Kidney tubule cell (primary cell): ENCODE results near the gene MIPOL1.
"Not testable (repeated sequence)": the region's sequence is repeated elsewhere in the genome, so short reads cannot be mapped to it uniquely, and the experiment has no call there.

Experiments used
- DNase-seq: peaks from one replicate; pipeline ENCODE4 v3.0.0-alpha.2; 2018; ENCODE audit warnings: low spot score

Gene MIPOL1

DNA sequence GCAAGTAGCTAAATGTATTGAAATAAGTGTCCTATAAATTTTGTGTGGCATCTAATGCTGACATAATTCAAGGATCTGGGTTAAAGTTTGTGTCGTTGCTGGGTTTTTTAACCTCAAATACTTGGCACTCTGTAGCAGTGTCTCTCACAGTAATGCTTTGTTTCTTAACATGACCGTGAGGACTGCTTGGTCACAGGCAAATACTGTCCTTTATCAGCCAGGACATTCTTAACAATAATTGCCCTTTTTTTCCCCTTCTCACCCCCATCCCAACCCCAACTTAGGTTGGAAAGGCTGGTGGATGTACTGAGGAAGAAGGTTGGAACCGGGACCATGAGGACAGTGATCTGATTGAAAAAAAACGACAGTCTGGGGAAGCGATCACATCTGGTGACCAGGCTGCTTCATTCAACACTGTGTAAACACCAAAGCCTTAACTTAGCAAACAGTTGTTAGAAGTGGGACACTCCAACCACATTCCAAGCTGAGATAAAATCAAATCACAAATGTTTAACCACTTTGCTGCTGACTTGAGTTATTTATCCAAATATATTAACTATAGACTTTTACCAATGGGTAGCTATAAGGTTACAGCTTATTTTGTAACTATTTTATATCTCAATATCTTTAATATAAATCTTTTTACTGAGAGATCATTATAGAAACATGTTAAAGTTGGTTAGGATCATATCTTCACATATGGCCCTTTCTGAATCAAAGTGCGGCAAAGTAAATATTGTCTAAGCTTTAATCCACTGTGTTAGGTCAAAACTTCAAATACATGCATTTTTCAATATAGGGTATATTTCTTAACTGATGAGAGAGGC, 349.1 kb downstream of the MIPOL1 start:
- DNase-seq: no peak

DNA sequence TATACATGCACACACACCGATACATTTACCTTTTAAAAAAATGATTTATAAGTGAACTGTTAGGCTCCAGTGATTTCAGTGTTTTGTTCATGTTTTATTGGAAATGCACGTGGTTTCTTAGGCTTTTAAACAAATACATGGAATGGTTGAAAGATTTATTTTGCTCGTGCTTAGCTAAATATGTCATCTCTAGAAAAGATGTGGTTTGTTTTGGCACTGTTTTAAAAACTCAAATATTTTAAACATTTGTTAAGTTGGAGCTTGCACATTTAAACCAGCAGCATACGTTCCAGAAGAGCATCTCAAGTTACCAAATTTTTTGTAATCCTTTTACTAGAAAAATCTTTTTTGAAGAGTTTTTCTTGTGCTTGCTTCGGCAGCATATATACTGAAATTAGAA, 352.8 kb downstream of the MIPOL1 start:
- DNase-seq: no peak

DNA sequence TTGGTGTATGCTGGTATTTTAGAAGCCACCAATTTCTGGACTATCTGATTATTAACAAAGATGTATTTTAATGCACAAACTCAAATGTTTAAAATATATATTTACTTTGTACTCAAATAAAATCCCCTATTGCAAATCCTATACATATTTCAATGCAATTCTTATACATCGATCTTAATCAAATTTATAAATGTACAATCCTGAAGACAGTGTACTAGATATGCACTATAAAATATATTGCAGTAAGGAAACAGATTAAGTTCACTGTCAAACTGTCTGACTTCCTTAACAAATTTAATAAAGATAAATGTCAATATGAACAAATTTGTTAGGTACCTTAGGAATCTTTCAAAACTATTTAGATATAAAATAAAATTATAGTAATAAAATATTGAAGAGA, 353.4 kb downstream of the MIPOL1 start:
- no peak for DNase-seq

DNA sequence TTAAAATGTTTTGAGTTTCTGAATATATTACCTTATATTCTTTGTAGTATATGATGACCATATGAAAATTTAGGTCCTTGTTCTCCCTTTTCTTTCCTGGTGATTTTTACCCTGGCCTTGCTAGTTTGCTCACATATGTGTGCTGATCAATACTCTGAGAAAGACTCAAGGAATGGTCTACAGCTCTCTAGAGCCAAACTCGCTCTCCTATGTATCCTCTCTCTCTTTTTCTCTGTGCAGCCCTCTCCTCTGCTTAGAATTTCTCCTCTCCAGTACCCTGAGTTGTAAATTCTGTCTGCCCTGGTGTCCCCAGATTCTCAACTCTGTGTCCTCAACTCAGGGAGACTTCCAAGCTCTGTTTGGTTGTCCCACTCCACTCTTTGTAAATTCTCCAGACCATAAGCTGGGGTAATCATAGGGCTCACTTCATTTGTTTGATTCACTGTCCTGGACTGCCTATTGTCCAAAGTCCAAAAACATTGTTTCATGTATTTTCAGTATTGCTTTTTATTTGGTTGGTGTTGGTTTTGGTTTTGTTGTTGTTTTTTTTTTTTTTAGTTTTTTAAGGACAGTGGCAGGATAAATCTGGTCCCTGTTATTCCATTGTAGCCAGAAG, 356.3 kb downstream of the MIPOL1 start:
- no peak for DNase-seq

DNA sequence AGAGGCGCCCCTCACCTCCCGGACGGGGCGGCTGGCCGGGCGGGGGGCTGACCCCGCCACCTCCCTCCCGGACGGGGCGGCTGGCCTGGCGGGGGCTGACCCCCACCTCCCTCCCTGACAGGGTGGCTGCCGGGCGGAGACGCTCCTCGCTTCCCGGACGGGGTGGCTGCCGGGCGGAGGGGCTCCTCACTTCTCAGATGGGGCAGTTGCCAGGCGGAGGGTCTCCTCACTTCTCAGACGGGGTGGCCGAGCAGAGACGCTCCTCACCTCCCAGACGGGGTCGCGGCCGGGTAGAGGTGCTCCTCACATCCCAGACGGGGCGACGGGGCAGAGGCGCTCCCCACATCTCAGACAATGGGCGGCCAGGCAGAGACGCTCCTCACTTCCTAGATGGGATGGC, 357.9 kb downstream of the MIPOL1 start:
- not testable (repeated sequence) for DNase-seq

DNA sequence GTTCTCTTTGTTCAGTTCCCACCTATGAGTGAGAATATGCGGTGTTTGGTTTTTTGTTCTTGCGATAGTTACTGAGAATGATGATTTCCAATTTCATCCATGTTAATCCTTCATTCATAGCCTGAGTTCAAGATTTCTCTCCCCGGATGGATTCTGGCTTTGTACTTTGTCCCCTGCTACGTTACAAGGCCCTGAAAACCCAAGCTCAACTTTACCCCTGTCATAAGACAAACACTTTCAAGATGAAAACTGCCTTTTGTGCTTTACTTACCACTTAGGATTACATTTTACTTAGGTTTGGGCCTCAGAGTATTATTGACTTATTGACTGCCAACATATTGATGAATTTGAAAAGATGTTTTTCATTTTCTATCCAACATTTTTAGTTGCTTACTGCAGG, 361.0 kb downstream of the MIPOL1 start:
- no peak for DNase-seq

DNA sequence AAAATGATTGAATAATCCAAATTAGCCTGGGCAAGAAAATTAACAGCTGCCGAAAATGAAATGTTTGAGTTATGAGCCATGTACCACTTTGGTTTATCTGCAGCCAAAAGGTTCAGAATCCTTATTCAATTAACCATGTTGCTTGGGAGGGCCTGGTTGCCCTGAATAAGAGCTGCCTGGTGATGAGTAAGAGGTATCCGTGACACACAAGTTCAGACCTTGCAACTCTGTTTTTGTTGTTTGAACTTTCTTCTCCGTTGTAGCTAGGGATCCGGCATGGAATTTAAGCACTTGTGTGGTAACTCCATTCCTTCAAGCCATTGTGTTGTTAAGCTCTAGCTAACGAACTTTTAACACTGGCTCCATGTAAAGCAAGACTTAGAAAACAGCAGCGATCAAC, 361.6 kb downstream of the MIPOL1 start:
- DNase-seq: peak; percentile 14

DNA sequence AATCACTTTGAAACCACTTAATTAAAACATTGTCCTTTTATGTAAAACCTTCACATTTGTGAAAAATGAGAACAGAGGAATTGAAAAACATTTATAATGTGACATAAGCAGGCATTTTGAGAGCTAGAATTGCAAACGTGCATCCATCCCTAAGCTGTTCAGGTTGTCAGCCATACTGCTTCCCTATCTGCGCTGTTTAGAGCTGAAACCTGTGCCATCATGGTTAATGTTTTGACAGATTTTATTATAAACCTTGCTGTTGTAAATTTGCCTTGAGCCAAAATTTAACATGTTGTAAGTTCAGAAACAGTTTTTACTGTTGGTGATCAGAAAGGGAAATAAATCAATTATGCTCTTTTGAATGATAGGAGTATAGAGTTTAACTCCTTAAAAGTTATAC, 365.5 kb downstream of the MIPOL1 start:
- DNase-seq: no peak

DNA sequence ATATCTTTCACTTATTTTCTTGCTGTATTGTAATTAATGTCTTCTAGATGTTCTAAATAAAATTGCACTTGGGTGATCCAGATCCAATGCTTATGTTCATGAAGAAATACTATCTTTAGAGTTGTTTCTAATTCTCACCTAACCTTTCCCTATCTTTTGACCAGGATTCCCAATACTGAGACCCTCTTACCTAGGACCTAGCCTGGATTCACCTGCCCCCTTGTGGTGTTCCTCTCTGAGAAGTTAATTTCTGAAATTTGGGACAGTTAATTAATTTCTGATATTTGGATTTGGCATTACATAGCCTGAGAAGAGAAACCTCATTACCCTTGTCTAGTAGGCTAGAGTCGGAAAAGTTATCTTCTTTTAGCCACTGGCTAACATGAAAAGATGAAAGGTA, 367.8 kb downstream of the MIPOL1 start:
- DNase-seq: no peak

DNA sequence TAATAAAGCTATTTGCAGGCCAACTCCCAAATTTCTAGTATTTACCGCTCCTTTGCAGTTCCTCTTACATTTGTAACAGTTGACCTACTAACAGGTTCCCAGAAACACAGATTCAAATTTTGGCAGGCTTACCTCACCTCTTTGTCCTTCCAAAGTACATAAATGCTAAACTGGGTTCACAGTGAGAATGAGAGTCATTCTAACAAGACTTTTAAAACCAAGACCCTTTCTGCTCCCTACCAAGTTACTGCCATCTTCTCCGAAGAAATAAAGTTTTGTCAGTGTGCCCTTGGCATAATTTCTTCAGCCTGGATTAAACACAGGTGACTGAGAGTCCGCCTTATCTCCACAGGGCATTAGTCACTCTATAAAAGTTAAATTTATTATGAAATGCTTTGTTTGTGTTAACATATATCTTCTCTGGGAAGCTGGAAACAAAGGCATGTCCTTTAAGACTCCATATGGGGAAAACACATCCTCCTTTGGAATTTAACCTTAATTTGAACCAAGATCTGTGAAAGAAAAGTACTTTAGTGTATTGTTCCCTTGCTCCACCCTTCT, 369.2 kb downstream of the MIPOL1 start:
- DNase-seq: no peak

DNA sequence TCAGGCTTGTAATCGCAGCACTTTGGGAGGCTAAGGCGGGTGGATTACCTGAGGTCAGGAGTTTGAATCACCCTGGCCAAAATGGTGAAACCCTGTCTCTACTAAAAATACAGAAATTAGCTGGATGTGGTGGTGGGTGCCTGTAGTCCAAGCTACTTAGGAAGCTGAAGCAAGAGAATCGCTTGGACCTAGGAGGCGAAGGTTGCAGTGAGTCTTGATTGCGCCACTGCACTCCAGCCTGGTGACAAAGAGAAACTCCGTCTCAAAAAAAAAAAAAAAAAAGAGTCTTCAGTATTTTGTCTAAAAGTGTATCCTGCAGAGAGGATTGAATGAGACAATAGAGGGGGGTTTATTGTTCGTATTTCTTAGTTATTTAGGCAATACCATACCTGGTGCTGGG, 372.0 kb downstream of the MIPOL1 start:
- DNase-seq: no peak

DNA sequence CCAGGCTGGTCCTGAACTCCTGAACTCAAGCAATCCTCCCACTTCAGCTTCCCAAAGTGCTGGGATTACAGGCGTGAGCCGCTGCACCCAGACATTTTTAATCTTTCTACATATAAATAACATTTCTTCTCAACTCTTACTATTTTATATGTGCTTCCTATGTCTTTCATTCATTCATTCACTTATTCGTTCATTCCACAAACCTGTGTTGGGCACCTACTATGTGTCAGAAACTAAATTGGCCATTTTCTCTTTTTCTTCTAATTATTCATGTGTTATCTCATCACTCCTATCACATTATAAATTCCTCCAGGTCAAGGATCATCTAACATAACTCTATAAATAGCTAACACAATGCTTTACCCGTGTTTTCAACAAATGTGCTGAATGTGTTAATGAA, 373.7 kb downstream of the MIPOL1 start:
- DNase-seq: no peak

DNA sequence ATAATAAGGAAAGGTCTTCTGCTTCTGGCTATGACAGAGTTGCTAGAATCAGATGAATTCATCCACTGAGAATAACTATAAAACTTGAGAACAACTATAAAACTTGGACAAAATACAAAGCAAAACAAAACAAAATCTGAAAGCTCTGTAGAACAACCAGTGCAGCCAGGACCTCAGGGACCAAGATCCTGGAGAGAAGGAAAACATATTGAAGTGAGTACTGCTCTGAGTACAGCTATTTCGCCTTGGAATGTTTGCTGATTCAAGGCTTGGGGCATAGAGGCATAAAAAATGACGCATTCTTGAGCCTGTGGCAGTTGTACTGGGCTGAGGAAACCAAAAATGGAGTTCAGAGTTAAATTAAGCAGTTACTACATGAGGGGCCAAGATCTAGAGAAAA, 375.6 kb downstream of the MIPOL1 start:
- peak; percentile 37 for DNase-seq

DNA sequence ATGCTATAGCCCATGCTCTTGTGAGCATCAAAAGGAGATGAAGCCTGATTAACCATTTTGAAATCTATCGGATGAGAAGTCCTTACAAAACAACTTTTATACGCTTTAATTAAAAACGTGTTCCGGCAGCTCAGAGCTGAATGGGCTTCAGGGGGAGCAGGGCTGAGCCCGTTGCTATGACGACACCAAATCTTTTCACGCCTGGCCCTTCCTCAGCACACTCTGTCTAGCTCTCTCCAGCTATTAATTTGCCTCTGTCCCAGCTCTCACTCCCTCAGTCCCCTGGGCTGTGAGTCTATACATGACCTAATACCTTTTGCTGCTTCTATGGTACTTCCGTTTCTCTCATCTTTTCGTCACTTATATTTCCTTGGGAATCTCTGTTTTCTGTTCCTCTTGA, 381.5 kb downstream of the MIPOL1 start:
- DNase-seq: no peak

DNA sequence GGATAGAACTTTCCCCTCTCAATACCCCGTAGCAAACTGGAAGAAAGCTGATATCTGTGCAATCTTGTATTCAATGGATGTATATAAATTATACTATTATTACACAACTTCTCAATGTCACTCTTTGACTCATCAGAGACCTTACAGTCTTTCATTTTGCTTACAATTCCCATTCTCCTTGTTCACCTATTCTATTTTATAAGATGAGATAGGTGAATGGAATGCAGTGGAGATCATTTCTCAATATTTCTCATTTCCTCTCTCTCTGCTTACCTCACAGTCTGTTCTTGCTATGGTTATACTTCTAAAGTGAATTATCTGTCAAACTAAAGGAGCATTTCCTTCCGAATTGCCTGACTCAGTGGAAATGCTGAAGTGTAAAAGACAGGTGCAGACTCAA, 382.4 kb downstream of the MIPOL1 start:
- DNase-seq: peak; percentile 79

DNA sequence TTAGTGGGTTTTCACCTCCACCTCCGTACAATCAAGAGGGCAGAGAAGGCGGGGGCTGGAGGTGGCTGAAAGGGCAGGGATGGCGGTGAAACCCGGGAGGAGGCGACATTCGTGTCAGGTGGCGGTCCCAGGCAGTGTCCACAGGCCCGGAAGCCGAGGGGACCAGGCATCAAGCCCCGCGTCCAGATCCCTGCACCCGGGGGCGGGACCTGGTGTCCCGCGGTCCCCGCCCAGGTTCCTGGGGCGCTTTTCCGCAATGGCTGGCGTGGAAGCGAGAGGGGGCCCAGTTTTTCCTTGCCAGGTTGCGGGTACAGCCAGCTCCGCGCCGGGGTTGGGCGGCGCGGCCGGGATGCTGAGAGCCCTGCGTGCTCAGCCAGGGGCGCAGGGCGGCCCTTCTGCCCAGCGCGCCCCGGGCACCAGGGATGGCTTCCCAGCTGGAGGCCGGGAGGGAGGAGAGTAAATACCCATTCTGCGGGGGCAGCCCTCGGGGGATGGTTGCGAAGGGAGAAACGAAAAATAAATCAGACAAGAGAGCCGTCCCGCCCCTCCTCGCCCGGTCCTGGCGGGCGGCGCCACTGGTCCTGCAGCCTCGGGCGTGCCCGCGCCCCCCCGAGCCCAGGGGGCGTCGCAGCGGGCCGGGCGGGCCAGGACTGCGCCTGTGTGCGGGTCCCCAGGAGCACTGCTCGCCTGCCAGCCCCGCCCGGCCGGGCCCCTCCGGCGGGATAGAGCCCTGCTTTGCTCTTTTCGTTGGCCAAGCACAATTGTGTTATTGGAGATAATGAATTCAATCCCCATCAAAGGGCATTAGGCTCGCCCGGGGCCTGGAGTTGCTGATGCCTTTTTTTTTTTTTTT, 385.8 kb downstream of the MIPOL1 start:
- DNase-seq: no peak

DNA sequence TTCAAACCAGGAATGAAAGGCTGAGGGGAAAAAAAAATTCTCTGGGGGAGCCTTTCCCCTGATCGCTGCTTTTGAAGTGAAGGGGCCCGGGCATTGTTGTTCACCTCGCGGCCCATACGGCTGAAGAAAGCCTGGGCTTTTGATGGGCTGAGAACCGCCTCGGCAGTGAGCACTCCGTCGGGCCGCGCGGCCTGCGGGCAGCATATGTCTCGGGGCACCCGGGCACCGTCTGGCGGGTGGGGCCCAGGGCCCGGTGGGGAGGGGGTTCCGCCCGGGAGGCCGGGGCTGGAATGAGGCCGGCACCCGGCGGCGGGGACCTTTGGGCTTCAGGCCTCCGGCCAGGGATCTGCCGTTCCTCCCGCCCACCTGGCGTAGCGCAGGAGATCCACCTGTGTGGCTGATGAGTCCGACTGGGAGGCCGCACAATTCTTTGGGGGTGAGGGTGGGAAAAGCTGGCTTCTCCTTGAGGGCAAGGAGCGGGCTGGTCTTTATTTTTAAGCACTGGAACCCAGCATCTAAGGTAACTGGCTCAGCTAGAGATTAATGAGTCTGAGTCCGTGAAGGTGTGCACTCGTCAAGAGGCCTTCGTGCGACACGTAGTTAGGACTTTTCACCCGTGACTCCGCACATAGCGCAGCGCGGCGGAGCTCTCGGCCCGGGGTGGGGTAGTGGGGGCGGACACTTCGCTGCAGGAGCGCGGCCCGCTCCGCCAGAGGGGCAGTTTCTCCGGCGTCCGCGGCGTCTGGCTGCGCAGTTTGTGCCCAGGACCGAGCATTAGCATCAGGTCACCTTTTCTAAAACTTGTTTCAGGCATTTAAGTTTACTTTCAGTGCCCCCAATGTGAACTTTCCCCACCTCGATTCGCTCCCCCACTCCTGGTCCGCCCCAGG, 386.7 kb downstream of the MIPOL1 start:
- DNase-seq: no peak

DNA sequence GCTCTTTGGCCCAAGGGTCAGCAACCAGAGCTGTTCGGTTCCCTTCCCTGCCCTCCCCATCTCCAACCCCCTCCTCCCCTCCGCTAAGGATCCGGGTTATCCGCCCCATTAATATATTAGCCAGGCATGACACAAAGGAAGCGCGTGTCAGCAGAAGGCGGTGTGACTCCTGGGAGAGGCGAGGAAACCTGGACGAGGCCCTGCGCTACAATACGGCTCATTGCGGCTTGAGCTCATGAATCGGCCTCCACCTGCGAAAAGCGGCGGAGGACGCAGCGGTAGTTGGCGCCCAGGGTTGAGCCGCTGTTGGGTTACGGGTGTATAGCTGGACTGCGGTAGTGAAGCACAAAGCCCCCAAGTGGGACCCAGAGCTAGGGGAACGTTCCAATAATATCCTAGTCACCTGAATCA, 387.4 kb downstream of the MIPOL1 start:
- DNase-seq: peak; percentile 48

DNA sequence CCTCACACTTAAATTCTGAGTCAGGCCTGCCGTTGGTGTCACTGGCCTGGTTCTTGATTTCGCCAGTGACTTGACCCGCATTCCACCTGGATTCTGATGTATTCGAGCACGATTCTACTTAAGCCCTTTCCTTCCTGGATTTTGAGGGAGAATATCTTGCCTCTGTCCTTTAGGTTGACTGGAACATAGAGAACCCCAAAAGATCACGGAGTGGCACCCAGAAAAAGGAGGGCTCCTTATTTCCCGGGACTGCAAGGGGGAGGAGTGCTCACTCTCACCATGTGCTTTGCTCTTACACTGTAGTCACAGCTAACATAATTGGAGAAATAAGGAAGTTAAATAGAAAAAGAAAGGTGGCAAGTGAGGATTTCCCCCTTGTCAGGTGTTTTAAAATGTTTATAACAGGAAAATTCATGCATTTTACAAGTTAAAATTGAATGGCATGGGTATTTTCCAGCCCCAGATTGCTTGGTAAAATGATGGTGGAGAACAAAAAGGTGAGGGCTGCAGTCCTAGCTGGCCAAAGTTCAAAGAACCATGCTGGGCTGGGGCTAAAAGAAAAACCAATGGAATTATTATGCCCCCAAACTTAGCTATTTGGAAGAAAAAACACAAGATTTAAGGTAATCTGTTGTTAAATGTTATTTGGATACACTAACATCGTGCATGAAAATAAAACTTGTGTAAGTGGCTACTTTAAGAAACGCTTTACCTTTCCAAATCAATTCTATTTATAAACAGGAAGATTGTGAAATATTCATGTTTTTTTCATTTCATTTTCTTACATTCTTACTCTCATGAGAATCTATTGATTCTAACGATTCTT, 388.4 kb downstream of the MIPOL1 start:
- no peak for DNase-seq

DNA sequence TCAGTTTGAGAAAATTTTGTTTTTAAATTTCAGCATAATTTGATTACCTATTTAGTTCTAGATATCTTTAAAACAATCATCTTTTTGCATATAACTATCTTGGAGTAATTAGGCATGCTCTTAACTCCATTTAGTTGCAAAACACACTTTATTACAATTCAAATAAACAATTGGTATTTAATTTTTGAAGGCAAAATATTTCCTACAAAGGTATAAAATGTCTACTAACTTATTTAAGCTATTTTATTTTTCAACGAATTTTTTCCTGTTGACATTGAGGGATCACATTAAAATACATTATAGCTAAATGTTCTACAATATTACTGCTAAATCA, 389.0 kb downstream of the MIPOL1 start:
- no peak for DNase-seq
